ENCODE measurements around the gene MAML1. TPM values are rescaled to one million over a fixed set of nuclear protein-coding genes. Genes with fewer than 3 reads are reported as not detected.

Gene MAML1
- total and polyA plus RNA-seq, 2 donors (not counting 1 experiment from before 2014, with no cell fraction given): 6.4 to 7.5 TPM

- Histone ChIP-seq H3K36me3 (ENCODE audit: control insufficient read depth, insufficient read depth, low read length) (peaks cover 8% of the 10 kb centered on the region), H3K27me3 (ENCODE audit: control insufficient read depth, insufficient read depth, low read length) (no peaks in the 10 kb centered on the region), H3K9me3 (ENCODE audit: control insufficient read depth, insufficient read depth, low read depth, low read length) (no peaks in the 10 kb centered on the region), H2AFZ (ENCODE audit: low read length) (no peak overlapping the region), H3K4me1 (ENCODE audit: control insufficient read depth, extremely low read depth, insufficient read depth, low read length) (peaks cover 36% of the 10 kb centered on the region), H3K4me2 (ENCODE audit: extremely low read depth, insufficient read depth, low read length) (peak overlapping the region; percentile 23), H4K20me1 (ENCODE audit: control insufficient read depth, extremely low read depth, insufficient read depth, low read length) (no peaks in the 10 kb centered on the region), H3K4me3 (replicated peaks in 1 of 4; ENCODE audit: control extremely low read depth in 1 of 4, insufficient read depth in 1 of 4, low read depth in 3 of 4, low read length in 4 of 4) (peak overlapping the region in 1 of 4 experiments; percentile 15), H3K27ac (ENCODE audit: insufficient read depth, low read length) (peak overlapping the region; percentile 31), H3K79me2 (ENCODE audit: control insufficient read depth, insufficient read depth, low read length) (peaks cover 58% of the 10 kb centered on the region), H3K9ac (ENCODE audit: insufficient read depth, low read length) (no peak overlapping the region)
- peak; percentile 92 for DNase-seq (ENCODE audit: low read depth in 2 of 2)
- no peak for TF ChIP-seq EZH2 (IDR thresholded peaks at IDR 0.05; ENCODE audit: low read length, missing control alignments)
- TF ChIP-seq, protein P1, sequence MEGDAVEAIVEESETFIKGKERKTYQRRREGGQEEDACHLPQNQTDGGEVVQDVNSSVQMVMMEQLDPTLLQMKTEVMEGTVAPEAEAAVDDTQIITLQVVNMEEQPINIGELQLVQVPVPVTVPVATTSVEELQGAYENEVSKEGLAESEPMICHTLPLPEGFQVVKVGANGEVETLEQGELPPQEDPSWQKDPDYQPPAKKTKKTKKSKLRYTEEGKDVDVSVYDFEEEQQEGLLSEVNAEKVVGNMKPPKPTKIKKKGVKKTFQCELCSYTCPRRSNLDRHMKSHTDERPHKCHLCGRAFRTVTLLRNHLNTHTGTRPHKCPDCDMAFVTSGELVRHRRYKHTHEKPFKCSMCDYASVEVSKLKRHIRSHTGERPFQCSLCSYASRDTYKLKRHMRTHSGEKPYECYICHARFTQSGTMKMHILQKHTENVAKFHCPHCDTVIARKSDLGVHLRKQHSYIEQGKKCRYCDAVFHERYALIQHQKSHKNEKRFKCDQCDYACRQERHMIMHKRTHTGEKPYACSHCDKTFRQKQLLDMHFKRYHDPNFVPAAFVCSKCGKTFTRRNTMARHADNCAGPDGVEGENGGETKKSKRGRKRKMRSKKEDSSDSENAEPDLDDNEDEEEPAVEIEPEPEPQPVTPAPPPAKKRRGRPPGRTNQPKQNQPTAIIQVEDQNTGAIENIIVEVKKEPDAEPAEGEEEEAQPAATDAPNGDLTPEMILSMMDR (conservative IDR thresholded peaks at IDR 0.05 in 1 of 2, IDR thresholded peaks at IDR 0.05 in 1 of 2; ENCODE audit: low read depth in 1 of 2, low read length in 2 of 2): peak; percentile 71 to 96
Observed at GRCh38 chr5:179763215-179763945, 30.8 kb downstream of the MAML1 start.

GRCh38 chr5:179764056-179764455 lies 31.4 kb downstream of the MAML1 start:
- Histone ChIP-seq H3K4me2 (ENCODE audit: extremely low read depth, insufficient read depth, low read length) (no peak overlapping the region), H3K36me3 (ENCODE audit: control insufficient read depth, insufficient read depth, low read length) (peaks cover 10% of the 10 kb centered on the region), H3K9ac (ENCODE audit: insufficient read depth, low read length) (no peak overlapping the region), H3K4me1 (ENCODE audit: control insufficient read depth, extremely low read depth, insufficient read depth, low read length) (peaks cover 36% of the 10 kb centered on the region), H3K9me3 (ENCODE audit: control insufficient read depth, insufficient read depth, low read depth, low read length) (no peaks in the 10 kb centered on the region), H3K79me2 (ENCODE audit: control insufficient read depth, insufficient read depth, low read length) (peaks cover 58% of the 10 kb centered on the region), H4K20me1 (ENCODE audit: control insufficient read depth, extremely low read depth, insufficient read depth, low read length) (no peaks in the 10 kb centered on the region), H3K27ac (ENCODE audit: insufficient read depth, low read length) (peak overlapping the region; percentile 18), H2AFZ (ENCODE audit: low read length) (no peak overlapping the region), H3K4me3 (replicated peaks in 1 of 4; ENCODE audit: control extremely low read depth in 1 of 4, insufficient read depth in 1 of 4, low read depth in 3 of 4, low read length in 4 of 4) (no peak overlapping the region), H3K27me3 (ENCODE audit: control insufficient read depth, insufficient read depth, low read length) (no peaks in the 10 kb centered on the region)
- no peak for DNase-seq (ENCODE audit: low read depth in 2 of 2)
- TF ChIP-seq, protein P1 (conservative IDR thresholded peaks at IDR 0.05 in 1 of 2, IDR thresholded peaks at IDR 0.05 in 1 of 2; ENCODE audit: low read depth in 1 of 2, low read length in 2 of 2): no peak
- no peak for TF ChIP-seq EZH2 (IDR thresholded peaks at IDR 0.05; ENCODE audit: low read length, missing control alignments)

GRCh38 chr5:179765400-179765799 lies 32.8 kb downstream of the MAML1 start:
- Histone ChIP-seq H3K36me3 (ENCODE audit: control insufficient read depth, insufficient read depth, low read length) (peaks cover 13% of the 10 kb centered on the region), H2AFZ (ENCODE audit: low read length) (no peak overlapping the region), H3K27me3 (ENCODE audit: control insufficient read depth, insufficient read depth, low read length) (no peaks in the 10 kb centered on the region), H3K9me3 (ENCODE audit: control insufficient read depth, insufficient read depth, low read depth, low read length) (no peaks in the 10 kb centered on the region), H3K4me2 (ENCODE audit: extremely low read depth, insufficient read depth, low read length) (peak overlapping the region; percentile 63), H3K4me1 (ENCODE audit: control insufficient read depth, extremely low read depth, insufficient read depth, low read length) (peaks cover 34% of the 10 kb centered on the region), H3K4me3 (replicated peaks in 1 of 4; ENCODE audit: control extremely low read depth in 1 of 4, insufficient read depth in 1 of 4, low read depth in 3 of 4, low read length in 4 of 4) (peak overlapping the region in 1 of 4 experiments; percentile 6), H3K79me2 (ENCODE audit: control insufficient read depth, insufficient read depth, low read length) (peaks cover 47% of the 10 kb centered on the region), H4K20me1 (ENCODE audit: control insufficient read depth, extremely low read depth, insufficient read depth, low read length) (no peaks in the 10 kb centered on the region), H3K27ac (ENCODE audit: insufficient read depth, low read length) (peak overlapping the region; percentile 50), H3K9ac (ENCODE audit: insufficient read depth, low read length) (no peak overlapping the region)
- TF ChIP-seq, protein P1 (conservative IDR thresholded peaks at IDR 0.05 in 1 of 2, IDR thresholded peaks at IDR 0.05 in 1 of 2; ENCODE audit: low read depth in 1 of 2, low read length in 2 of 2): no peak
- TF ChIP-seq EZH2 (IDR thresholded peaks at IDR 0.05; ENCODE audit: low read length, missing control alignments): no peak
- peak; percentile 84 to 95 for DNase-seq (ENCODE audit: low read depth in 2 of 2)
